GM21447 (cell line): ENCODE results near the gene WNK3.
"Not testable (repeated sequence)": the region's sequence is repeated elsewhere in the genome, so short reads cannot be mapped to it uniquely, and the experiment has no call there.

Experiments
- ATAC-seq: cut with Tn5 transposase; IDR thresholded peaks from one replicate; pipeline ENCODE4 v1.9.1; 2021; ENCODE audit not compliant: unreplicated experiment

WNK3 gene

GRCh38 chrX:54357414-54358377, at the start of gene WNK3:
WNK3 (minus strand) TSS chrX:54358046.
- ATAC-seq = no peak

DNA sequence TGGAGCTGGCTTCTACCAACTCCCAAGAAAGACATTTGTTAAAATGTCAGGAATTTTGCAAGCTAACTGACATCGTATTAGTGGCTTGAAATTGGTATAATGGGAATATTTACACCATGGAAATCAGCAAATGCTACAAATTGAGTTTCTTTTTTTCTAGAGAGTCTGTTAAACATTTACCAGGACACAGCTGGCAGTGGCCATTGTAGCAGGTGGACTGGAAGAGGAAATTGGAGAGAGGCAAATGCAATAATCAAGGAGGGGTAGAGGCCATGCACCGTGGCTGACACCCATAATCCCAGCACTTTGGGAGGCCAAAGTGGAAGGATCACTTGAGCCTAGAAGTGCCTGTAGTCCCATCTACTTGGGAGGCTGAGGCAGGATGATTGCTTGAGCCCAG, 49.4 kb upstream of the WNK3 start:
- no peak for ATAC-seq

- no peak for ATAC-seq
Measured at GRCh38 chrX:54397113-54397512, 39.3 kb upstream of the WNK3 start.

DNA sequence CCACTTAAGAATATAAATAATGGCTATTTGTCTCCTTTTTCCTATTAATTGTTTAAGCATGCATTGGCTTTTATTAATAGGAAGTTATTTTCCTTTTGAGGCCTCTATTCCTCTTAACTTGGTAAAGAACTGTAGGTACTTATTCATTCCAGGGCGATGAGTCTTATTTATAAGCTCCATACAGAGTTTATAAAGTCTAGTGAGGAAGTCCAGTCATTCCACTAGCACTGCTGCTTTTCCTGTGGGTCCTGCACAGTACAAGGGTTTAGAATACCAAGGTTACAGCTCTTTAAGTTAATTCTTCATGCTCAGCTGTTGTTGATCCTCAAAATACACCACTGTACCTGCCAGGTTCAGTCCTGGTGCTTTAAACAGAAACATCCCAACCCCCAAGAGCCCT, 28.5 kb upstream of the WNK3 start:
- ATAC-seq = no peak

DNA sequence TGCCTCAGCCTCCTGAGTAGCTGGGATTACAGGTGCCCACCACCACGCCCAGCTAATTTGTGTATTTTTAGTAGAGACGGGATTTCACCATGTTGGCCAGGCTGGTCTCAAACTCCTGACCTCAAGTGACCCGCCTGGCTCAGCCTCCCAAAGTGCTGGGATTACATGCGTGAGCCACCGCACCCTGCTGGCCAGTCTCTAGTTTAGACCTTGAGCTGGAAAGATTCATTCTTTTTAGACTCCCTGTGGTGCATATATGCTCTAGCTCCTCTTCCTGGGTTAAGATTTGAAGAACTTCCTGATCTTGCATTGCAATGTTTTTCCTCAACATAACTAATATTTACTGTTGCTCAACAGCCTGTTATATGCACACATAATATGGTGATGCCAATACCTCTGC, 26.8 kb upstream of the WNK3 start:
- not testable (repeated sequence) for ATAC-seq

GRCh38 chrX:54359408-54359807, 1.6 kb upstream of the WNK3 start:
- ATAC-seq = no peak

GRCh38 chrX:54358424-54359211, 772 bp upstream of the WNK3 start:
- no peak for ATAC-seq

DNA sequence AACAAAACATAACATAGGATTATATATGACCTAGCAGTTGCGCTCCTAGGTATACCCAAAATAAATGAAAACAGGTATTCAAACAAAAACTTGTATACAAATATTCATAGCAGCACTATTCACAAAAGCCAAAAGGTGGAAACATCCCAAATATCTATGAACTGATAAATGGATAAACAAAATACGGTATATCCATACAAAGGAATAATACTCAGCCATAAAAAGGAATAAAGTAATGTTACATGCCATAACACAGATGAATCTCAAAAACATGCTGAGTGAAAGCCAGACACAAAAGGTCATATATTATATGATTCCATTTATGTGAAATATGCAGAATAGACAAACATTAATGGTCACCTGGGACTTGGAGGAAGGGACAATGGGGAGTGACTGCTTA, 5.2 kb downstream of the WNK3 start:
- ATAC-seq = no peak

DNA sequence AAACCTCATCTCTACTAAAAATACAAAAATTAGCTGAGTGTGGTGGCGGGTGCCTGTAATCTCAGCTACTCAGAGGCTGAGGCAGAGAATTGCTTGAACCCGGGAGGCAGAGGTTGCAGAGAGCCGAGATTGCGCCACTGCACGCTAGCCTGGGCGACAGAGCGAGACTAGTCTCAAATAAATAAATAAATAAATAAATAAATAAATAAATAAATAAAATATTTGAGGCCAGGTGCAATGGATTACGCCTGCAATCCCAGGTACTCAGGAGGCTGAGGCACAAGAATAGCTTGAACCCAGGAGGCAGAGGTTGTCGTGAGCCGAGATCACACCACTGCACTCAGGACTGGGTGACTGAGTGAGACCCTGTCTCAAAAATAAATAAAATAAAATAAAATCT, 20.5 kb downstream of the WNK3 start:
- not testable (repeated sequence) for ATAC-seq

GRCh38 chrX:54325077-54325476, 32.8 kb downstream of the WNK3 start:
- no peak for ATAC-seq

DNA sequence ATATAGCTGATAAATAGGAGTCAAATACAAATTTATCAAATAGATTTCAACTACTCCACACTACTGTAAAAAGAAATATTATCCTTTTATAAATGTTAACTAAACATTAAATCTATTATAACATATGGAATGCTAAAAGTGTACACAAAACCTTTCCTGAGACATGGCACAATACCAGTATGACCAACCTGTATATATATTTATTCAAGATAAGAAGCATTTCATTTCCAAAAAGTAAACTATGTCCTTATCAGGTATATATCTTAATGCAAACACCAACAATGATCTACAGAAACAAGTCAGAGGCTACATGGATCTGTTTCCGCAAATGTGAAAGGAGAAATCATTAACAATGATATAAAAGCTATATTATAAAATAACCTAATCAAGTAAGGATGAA, 37.8 kb downstream of the WNK3 start:
- no peak for ATAC-seq

DNA sequence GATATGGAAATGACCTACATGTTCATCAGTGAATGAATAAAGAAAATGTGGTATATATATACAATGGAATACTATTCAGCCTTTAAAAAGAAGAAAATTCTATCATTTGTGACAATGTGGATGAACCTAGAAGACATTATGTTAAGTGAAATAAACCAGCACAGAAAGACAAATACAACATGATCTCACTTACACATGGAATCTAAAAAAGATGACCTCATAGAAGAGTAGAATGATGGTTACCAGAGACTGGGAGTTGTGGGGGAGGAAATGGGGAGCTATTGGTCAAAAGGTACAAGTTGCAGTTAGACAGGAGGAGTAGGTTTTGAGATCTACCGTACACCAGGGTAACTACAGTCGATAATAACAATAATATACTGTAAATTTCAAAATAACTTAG, 51.5 kb downstream of the WNK3 start:
- ATAC-seq = no peak

GRCh38 chrX:54301516-54301915, 56.3 kb downstream of the WNK3 start:
- ATAC-seq = no peak

DNA sequence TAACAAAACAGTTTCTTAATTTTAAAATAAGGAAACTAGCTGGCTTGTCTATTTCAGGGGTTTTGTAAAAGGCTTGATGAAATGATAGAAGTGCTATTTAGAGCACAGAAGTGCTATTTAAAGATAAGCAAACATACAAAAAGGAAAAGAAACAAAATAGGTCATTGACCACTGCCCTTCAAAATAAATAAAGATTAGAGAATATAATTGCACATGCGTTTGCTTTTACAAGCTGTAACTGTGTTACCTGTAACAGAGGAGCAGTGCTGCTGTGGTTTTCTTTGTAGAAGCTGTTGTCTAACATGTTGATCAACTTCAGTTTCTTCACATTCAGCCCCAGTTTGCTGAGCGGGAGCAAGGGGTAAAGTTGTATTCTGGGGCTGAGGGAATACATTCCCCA, 63.5 kb downstream of the WNK3 start:
- no peak for ATAC-seq

DNA sequence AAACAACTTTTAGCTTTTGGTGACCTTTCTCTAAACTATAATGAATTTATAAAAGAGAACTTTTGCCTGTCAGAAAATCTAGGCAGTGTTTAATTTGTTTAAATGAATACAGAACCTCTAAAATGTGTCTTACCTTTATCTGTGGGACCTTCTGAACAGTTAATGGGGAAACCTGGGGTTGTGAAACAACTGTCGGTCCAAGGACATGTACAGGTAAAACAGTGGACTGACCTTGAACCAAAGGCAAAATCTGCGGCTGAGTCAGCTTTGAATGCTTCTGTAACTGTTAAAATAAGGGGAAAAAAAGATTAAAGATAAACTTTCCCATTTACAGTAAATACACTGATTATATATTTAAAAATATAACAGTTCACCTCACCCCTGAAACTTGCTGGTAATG, 65.1 kb downstream of the WNK3 start:
- no peak for ATAC-seq

DNA sequence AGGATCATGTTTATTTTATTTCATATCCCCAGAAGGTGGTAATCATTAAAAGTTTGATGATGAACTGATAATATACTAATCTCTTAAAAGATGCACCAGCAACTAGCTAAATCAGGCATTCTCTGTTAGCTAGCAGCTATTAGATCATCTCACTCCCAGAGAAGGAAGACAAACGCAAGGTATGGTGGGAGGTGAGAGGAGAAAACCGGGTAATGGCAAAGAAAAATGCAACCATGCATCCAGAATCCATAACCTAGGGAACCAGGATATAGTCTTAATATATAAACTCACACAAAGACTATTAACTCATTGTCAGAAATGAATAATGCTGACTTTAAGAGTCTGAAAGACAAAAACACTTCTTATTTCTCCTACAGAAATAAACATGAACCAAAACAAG, 66.1 kb downstream of the WNK3 start:
- ATAC-seq = no peak

DNA sequence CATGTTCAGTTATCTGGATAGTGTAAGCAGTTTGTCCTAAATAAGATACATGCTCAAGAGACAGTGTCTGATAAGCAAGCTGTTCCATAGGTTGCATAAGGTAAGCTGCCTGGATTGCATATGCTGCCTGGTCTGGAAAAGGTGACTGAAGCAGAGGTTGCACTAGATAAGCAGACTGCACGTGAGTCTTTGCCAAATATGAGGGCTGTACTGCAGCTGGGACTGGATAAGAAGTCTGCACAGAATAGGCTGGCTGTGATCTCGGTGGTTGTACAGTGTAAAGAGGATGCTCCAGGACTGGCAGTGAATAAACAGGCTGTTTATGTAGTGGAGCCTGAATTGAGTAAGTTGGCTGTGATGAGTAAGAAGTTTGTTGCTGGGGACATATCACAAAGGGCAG, 68.9 kb downstream of the WNK3 start:
- ATAC-seq = no peak

DNA sequence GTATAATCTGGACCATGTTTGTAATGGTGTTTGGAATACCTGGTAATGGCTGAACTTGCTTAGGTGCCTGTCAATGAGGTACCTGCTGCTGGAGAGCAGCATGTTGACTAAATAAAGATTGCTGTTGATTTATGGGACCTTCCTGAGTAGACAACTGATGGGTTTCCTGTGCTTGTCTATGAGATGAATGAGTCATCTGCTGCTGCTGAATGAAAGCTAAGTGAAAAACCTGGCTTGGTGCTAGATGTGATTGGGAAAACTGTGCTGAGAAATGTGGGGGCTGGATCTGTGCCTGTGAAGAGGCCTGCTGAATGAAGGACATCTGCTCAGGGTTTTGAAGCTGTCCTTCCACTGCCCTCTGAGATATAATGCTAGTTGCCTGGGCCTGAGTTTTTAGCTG, 69.6 kb downstream of the WNK3 start:
- ATAC-seq = no peak

GRCh38 chrX:54281676-54282075, 76.2 kb downstream of the WNK3 start:
- no peak for ATAC-seq

DNA sequence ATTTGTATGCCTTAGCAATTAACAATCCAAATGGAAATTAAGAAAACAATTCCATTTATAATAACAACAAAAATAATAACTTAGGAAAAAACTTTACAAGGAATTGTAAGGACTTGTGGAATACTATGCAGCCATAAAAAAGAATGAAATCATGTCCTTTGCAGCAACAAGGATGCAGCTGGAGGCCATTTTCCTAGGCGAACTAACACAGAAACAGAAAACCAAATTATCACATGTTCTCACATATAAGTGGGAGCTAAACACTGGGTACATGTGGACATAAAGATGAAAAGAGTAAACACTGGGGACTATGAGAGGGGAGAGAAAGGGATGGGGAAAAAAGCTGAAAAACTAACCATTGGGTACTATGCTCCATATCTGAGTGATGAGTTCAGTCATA, 77.4 kb downstream of the WNK3 start:
- no peak for ATAC-seq

DNA sequence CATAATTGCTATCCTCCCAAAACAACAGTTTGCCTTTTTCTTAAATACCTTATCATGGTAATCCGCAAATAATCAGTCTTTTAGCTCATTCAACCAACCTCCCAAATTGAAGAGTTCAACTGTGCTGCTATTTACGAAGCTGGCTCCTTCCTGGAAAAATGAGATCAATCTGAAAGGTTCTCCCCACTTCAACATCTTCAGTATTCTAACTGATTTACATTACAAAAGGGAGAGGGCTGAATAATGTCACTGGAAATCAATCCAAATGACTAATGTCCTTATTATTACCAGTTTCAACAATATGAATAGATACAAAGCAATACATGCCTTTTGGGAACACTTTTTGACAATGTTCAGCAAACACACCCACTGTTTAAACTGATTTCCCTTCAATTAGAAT, 86.2 kb downstream of the WNK3 start:
- ATAC-seq = no peak

- ATAC-seq = no peak
Measured at GRCh38 chrX:54248309-54248708, 109.5 kb downstream of the WNK3 start.
